Measurements from ENCODE around the gene ZNF639. TPM values are rescaled to one million over a fixed set of nuclear protein-coding genes. Genes with fewer than 3 reads are reported as not detected.

Gene ZNF639
- total and polyA plus RNA-seq, 2 of the 13 experiments (the other 11 are each of a cell fraction or from before 2014, with no cell fraction given) = 11.6 to 42.4 TPM

DNA sequence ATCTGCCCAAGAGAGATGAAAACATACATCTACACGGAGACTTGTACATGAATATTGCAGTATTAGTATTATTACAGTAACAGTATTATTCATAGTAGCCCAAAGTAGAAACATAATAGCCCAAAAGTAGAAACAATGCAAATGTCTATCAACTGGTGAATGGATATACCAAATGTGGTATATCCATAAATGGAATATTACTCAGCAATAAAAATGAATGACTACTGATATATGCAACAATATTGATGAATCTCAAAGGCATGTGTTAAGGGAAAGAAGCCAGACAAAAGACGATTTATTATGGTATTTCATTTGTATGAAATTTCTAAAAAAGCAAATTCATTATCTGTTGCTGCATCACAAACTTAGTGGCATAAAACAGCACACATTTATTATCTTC lies 23.5 kb upstream of the ZNF639 start (continued):
- no peak for TF ChIP-seq TAF15 (IDR thresholded peaks at IDR 0.05; ENCODE audit: low read depth, low read length, poor library complexity, severe bottlenecking)
- TF ChIP-seq, protein P1, sequence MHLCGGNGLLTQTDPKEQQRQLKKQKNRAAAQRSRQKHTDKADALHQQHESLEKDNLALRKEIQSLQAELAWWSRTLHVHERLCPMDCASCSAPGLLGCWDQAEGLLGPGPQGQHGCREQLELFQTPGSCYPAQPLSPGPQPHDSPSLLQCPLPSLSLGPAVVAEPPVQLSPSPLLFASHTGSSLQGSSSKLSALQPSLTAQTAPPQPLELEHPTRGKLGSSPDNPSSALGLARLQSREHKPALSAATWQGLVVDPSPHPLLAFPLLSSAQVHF (CRISPR knock-in tag; IDR thresholded peaks at IDR 0.05) = no peak
- no peak for TF ChIP-seq FOXK1 (CRISPR knock-in tag; IDR thresholded peaks at IDR 0.05; ENCODE audit: borderline replicate concordance, low read depth)
- no peak for TF ChIP-seq ZNF136 (CRISPR knock-in tag; IDR thresholded peaks at IDR 0.05; ENCODE audit: low read depth)
- no peak for TF ChIP-seq ZNF260 (CRISPR knock-in tag; IDR thresholded peaks at IDR 0.05; ENCODE audit: borderline replicate concordance, low read depth)

DNA sequence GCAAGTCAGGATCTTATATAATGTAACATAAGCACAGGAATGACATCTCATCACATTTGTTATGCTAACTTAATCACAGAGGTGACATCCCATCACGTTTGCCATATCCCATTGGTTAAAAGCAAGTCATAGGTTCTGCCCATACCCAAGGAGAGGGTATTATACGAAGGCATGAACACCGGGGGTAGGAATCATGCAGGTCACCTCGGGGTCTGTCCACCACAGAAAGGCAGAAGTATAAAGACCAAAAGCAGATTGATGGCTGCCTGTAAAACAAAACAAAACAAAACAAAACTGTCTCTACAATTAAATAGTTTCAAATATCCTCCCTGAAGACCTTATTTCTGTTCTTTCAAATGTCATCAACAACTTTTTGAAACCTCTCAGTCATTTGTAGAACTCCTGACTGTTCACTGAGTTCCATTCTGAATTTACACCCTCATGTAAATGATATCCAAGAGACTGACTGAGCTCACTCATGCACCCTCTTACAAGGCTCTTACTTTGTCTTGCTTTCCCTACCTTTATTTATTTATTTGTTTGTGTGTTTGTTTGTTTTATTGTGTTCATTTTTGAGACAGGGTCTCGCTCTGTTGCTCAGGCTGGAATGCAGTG lies 22.7 kb upstream of the ZNF639 start:
- H3K4me2 ChIP-seq (ENCODE audit: low read depth, low read length) = no peak overlapping the region
- H2AFZ ChIP-seq (ENCODE audit: low read length) = no peak overlapping the region
- H4K20me1 ChIP-seq (ENCODE audit: insufficient read depth, low read length) = no peaks in the 10 kb centered on the region
- no peak for DNase-seq (ENCODE audit: low spot score)
- 9% methylated on average over 5 of the region's 5 CpGs for WGBS (ENCODE audit: low lambda C conversion rate)
- no peak for ATAC-seq
- in situ Hi-C loops (cut with HindIII; ENCODE audit: extremely low pct_ligation_motif_present, low pct_unique_long_range_greater_than_20kb) (loop anchor here (25.0 kb wide), 1 partner anchor 863 kb away; no protein-coding TSS in a partner anchor), intact Hi-C loops (cut with micrococcal nuclease; ENCODE audit: unreplicated experiment) (no loop called here)
- FAIRE-seq = no peak
- peaks cover 15% of the 10 kb centered on the region; the same call in 1 of the 2 replicates for H3K4me1 ChIP-seq (ENCODE audit: insufficient read depth, low read length)
- H3K27me3 ChIP-seq (ENCODE audit: control insufficient read depth in 1 of 2, insufficient read depth in 2 of 2, low read length in 2 of 2) = no peaks in the 10 kb centered on the region
- ChIA-PET POLR2A (no interaction called here), CTCF (ENCODE audit: low intra/inter-chr PET ratio, low total read pairs) (no interaction called here)
- no peaks in the 10 kb centered on the region for H3K79me2 ChIP-seq (ENCODE audit: insufficient read depth, low read length)
- no peaks in the 10 kb centered on the region for H3K36me3 ChIP-seq (replicated peaks in 1 of 2; ENCODE audit: control insufficient read depth in 1 of 2, insufficient read depth in 2 of 2, low read length in 2 of 2)
- no peak overlapping the region for H3K9ac ChIP-seq (ENCODE audit: insufficient read depth, low read depth, low read length)
- TF ChIP-seq MTF2 (CRISPR knock-in tag; IDR thresholded peaks at IDR 0.05; ENCODE audit: borderline replicate concordance) (no peak), ZNF768 (CRISPR knock-in tag; IDR thresholded peaks at IDR 0.05) (no peak), ZSCAN31 (CRISPR knock-in tag; IDR thresholded peaks at IDR 0.05; ENCODE audit: low read depth) (no peak), SMAD1 (CRISPR knock-in tag; IDR thresholded peaks at IDR 0.05; ENCODE audit: borderline replicate concordance, low read depth) (no peak)
- TF ChIP-seq, protein P2, sequence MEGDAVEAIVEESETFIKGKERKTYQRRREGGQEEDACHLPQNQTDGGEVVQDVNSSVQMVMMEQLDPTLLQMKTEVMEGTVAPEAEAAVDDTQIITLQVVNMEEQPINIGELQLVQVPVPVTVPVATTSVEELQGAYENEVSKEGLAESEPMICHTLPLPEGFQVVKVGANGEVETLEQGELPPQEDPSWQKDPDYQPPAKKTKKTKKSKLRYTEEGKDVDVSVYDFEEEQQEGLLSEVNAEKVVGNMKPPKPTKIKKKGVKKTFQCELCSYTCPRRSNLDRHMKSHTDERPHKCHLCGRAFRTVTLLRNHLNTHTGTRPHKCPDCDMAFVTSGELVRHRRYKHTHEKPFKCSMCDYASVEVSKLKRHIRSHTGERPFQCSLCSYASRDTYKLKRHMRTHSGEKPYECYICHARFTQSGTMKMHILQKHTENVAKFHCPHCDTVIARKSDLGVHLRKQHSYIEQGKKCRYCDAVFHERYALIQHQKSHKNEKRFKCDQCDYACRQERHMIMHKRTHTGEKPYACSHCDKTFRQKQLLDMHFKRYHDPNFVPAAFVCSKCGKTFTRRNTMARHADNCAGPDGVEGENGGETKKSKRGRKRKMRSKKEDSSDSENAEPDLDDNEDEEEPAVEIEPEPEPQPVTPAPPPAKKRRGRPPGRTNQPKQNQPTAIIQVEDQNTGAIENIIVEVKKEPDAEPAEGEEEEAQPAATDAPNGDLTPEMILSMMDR (CRISPR knock-in tag; IDR thresholded peaks at IDR 0.05) = no peak
- H3K9me3 ChIP-seq (ENCODE audit: low read length) = no peaks in the 10 kb centered on the region
- H3K27ac ChIP-seq (ENCODE audit: extremely low read length, insufficient read depth, low read length) = no peak overlapping the region
- no peak overlapping the region for H3K4me3 ChIP-seq (replicated peaks in 1 of 3; ENCODE audit: insufficient read depth in 1 of 3, low read depth in 2 of 3, low read length in 3 of 3)
- no TSS peak for BruUV-seq (replicated peaks)
